Measurements from ENCODE around the gene PTPDC1.

PTPDC1 gene

DNA sequence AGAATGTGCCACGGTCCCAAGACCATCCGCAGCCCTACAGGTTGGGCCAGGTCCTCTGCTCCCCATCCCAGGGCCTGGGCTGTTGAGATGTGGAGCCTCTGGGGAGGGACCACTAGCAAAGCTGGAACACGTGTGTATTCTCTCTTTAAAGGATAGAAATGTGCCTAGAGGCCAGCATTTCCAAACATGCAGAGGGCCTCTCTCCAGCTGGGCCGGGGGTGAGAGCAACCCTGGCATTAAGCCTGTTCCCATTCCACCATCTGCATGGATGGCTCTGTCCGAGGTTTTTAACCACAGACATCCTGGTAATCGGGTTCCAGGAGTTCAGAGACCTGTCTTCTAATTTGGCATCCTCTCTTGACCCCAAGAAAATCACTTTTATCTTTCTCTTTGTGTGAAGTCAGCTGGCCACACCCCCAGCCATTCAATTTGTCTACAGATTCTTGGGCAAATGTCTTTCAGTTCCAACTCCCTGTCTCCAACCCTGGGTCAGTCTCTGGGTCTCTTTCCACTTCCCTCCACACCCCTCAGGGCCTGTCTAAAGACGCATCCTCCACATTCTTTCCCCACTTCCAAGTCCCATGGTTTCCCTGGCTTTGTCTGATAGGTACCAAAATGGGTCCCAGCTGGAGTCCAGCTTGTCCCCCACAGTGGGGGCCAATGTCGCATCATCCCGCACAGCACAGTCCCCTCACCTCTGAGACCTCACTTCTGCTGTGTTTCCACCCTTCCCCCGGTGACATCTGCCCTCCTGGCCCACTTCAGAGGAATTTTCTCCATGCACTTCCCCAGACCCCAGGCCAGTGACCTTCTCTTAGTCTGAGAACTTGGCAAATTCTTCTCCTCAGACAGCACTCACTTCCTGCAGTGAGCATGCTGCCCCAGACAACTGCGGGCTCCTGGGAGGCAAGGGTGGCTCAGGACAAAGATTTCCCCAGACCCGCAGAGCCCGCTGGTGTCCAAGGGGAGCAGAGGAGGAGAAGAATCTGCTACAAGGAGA lies 56.8 kb downstream of the PTPDC1 start:
- DNase-seq (ENCODE audit: low read depth) = no peak

DNA sequence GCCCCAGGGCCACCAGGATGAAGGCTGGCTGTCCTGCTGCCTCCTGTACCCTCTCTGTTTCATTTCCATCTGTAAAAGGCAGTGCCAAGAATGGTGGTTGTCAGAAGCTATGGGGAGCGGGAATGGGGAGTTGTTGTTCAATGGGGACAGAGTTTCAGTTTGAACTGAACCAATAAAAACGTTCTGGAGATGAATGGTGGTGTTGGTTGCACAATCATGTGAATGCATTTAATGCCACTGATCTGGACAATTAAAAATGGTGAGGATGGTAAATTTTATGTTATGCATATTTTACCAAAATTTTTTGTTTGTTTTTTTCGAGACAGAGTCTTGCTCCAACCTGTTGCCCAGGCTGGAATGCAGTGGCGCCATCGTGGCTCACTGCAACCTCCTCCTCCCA lies 58.1 kb downstream of the PTPDC1 start:
- DNase-seq (ENCODE audit: low read depth) = no peak

DNA sequence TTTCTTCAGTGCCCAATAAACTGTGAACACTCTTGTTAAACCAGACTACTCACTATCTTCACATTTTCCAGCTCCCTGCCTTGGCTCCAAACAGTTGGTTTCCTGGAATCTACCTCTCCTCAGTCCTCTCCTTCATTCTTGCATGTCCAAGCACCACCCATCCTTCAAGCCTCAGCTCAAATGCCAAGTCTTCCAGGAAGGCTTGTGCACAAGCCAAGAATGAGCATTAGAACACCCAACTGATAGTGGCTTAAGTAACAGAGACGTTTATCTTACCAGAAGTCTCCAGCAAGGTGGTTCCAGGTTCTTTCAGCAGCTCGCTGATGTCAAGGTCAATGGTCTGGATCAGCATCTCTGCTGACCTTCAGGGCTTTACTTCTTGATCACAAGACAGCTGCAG lies 60.1 kb downstream of the PTPDC1 start:
- no peak for DNase-seq (ENCODE audit: low read depth)

DNA sequence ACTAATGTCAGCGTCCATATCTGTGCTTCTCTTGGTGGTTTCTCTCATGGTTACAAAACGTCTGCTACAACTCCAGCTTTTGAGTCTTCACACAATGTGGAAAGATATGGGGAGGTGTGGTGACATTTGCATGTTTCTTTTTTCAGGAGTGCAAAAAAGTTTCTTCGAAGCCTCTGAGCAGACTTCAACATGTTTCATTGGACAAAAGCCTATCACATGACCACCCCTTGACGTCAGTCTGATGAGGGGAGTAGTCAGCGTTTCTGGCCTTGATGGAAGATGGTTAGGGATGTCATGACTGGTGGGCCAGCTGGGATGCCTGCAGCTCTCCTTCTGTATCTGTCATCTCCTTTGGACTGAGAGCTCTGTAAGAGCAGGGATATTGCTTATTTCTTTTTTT lies 61.4 kb downstream of the PTPDC1 start:
- no peak for DNase-seq (ENCODE audit: low read depth)

DNA sequence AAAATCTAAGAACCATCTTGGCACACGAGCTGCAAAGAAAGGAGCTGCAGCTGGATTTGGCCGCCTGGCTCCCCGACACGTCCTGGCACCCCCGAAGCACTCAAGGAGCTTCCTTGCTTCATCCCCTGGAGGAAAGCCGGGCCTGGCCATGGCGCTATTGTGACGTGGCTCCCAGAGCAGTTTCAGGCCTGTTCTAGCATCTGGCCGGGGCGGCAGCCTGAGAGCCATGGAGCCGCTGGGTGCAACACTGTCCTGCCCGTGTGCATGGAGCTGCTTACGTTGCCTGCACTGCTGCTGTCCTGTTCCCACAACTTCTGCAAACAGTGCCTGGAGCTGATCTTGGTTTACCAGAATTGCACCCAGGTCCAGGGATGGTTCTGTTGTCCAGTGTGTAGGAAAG lies 63.5 kb downstream of the PTPDC1 start:
- DNase-seq (ENCODE audit: low read depth) = no peak

DNA sequence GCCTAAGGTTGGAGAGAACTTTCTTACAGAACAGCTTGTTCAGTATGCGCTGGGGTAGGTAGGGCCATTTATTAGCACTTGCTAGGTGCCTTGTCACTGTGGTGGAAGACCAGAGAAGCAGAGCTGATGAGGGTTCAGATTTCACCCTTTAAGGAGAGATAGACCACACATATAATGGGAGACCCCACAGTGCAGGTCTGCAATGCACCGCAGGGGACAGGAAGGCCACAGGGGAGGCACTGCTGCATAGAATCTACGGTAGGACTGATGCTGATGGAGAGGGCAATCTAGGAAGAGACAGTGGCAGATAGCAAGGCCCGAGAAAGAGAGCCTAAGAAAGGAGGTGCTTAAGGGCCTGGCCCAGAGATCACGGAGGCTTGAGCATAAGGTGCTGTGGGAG lies 64.2 kb downstream of the PTPDC1 start:
- DNase-seq (ENCODE audit: low read depth) = no peak

DNA sequence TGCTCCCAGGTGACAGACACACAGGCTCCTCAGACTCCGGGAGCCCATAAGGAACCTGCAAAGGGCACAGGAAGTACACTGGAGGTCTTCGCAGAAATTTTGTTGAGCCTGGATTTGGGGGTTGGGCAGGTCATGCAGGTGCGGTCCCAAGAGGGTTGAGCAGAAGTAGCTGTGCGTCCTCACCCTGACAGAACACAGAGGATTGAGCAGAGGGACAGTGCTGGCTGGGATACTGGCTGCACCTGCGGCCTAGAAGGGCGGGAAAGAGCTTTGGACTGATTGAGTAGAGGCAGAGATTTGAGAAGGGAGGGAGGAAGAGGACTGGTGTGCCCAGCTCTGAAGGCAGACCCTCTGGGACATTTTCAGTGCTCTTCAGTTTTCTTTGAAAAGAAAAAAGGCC lies 65.4 kb downstream of the PTPDC1 start:
- DNase-seq (ENCODE audit: low read depth) = no peak

DNA sequence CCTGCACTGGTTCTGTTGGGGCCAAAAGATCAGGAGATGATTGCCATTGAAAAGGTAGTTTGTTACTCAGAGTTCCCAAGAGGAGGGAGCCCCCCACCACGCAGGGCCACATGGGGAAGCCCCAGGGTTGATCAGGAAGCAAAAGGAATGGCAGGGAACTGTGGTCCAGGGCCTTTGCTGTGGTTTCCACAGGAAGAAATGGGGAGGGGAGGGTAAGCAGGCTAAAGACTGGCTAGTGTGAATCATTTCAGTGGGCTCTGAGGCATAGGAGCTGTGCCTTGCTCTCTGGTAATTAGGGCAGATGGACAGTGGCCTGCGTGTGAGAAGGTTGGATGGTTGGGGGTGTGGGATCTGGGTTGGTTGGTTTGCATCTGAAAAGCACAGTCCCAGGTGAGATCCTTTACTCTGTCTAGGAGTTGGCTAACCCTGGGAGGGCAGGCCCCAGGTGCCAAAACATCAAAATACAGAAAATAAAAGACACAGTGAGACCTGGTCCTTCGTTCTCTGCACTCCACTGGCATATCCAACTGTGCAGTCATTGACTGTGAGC lies 66.1 kb downstream of the PTPDC1 start:
- DNase-seq (ENCODE audit: low read depth) = no peak

DNA sequence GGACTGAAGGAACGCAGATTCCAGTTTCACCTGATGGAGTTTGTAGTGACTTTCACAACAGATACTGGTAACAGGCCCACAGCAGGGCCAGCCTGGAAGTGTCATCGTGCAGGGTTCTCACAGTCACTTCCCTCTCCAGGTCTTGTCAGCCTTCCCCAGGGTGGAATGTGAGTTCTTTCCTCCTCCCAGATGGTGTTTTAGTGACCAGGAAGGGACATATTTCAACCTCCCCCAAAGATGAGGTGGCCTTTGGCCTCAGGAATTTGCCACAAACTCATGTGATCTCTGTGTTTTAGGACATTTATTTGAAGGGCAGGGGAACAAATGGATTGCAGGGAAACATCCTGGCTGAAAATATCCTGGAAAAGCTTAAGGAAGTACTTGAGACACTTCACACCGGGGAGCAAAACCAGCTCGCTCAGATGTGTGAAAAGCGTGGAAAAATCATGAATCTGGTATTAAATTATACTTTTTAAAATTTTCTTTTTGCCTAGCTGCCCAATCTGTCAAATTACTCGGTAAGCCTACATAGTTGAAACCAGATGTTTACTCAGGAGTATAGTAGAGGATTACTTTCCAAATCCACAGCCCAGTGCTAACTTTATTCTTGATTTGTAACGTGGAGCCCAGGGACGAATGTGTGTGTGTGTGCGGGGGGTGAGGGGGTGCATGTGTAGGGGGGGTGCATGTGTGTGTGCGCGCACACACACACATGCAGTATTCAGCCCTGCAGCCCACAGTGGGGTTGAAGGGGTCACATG lies 66.8 kb downstream of the PTPDC1 start:
- no peak for DNase-seq (ENCODE audit: low read depth)

DNA sequence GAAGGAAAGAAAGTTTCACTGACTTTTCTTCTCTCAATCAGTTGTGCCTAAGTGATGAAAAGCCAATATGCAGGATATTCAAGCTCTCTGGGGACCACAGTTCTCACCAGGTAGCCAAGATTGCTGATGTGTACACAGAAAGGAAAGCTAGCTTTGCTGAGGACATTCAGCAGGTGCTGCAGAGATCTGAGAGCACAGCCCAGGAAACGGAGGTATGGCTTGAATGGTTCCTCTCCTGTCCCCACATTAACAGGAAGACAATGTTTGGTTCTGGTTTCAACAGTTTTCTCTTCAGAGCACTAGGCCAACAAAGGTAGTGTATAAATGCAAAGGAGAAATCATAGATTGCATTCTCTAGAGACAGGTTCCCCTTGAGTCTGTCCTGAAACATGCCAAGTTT lies 69.6 kb downstream of the PTPDC1 start:
- no peak for DNase-seq (ENCODE audit: low read depth)

DNA sequence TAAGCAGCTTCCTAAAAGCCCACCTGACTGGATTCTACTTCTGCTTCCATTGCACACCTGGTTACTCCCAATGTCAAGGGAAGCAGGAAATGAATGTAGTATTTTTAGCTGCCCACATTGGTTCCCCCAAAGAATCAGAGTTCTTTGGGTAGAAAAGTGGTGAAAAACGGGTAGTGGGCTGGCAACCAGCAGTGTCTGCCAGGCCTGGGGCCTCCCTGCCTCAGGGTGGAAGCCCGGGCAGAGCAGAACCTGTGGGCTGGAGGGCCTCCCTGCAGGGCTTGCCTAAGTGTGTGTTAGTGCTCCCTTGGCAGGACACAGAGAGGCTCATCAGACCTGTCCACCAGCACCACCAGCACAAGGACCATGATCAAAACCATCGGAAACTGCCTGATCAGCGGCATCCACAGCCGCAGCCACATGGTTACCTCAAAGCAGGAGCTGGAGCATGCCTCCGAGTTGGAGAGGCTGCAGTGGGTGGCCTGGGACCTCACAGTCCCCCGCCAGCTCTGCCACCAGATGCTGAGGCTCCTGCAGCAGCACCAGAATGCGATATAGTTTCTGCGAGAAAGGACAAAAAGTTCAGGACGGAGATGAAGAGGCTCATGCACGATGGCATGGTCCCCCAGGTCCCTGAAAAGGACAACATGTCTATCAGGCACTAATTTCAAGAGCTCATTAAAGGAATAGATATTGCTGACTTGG lies 72.2 kb downstream of the PTPDC1 start:
- DNase-seq (ENCODE audit: low read depth) = no peak

DNA sequence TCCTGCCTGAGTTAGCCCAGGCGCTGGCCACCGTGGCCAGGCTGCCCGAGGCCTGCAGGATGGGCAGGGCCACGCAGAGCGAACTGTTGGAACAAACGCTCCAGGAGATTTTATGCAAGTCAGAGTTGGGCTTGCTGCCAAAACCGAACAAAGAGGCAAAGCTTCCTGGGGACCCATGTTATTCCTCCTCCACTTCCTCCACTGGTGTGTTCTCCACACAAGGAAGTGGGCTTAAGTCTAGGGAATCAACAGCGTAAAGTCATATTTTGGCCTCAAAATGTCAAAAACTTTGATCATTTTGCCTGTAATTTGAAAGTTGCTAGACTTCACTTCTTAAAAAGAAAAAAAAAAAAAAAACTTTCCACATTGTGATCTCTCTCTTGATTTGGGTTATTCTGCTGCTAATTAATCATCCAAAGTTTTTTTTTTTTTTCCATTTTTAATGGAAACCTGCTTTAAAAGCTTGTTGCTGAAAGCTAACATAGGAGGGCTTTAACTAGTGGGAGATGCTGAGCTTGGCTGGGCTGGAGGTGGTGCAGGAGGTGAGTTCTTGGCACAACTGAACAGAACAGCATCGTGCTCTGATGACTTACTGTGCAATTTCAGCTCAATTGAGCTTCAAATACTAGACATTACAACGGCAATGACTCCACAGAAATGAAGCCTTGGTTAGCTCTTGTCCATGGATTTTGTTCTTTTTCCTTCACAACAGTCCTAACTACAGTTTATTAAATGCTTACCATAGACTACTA lies 73.0 kb downstream of the PTPDC1 start:
- DNase-seq (ENCODE audit: low read depth) = no peak

Measured in activated T-cell treated with anti-CD3 and anti-CD28 coated beads for 48 hours (primary cell).